GM21367 (cell line): ENCODE results near the gene CDH13.

Experiments
- ATAC-seq: cut with Tn5 transposase; IDR thresholded peaks from one replicate; pipeline ENCODE4 v1.9.1; 2021; ENCODE audit not compliant: unreplicated experiment

CDH13 gene

DNA sequence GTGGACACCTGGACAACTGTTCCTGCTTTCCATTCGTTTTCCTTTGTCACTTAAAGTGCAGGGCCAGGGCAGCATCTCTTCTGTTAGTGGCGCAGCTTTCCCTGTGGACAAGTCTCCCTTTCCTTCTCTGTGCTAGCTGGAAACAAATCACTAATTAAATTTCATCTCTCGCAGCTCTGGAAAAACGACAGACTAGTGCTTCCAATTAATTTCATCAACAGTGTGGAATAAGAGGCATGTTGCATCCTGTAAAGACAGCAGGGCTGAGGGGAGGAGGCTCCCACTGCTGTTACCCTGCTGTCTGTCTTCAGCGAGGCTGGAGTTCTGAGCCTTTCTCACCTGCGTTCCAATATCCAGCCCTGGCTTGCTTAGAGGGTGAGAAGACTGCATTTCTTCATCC, 828.9 kb downstream of the CDH13 start:
- ATAC-seq, result no peak

DNA sequence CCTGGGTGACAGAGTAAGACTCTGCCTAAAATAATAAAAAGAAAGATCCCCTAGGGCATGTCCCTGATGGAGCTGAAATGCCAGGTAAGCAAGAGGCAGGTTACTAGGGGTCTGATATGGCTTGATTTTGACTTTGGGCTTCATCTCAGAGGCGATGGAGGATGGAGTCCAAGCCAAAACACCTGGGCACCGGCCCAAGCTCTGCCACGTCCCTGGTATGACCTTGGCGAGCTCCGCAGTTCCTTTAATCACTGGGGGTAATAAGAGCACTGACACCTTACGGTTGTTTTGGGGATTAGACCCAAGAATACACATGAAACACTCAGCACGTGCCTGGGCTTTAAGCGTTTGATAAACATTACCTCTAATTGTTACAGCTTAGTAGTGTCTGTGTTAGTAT, 830.2 kb downstream of the CDH13 start:
- ATAC-seq, result no peak

DNA sequence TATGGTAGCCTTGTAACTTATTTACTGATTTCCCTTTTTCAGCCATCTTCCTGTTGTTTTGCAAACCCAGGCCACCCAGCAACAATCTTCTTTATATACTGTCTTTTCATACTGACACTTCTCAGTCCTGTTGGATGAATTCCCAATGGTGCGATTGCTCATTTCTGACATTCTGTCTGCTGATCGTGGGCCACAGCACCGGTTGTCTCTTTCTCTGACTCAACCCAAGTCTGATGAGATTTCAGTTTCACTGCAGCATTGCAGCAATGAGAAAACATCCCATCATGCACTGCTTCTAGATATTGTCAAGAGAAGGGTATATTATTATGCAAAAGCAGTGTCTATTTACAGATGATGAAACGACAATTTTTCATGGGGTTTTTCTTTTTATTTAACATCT, 831.8 kb downstream of the CDH13 start:
- ATAC-seq, result peak; percentile 74

DNA sequence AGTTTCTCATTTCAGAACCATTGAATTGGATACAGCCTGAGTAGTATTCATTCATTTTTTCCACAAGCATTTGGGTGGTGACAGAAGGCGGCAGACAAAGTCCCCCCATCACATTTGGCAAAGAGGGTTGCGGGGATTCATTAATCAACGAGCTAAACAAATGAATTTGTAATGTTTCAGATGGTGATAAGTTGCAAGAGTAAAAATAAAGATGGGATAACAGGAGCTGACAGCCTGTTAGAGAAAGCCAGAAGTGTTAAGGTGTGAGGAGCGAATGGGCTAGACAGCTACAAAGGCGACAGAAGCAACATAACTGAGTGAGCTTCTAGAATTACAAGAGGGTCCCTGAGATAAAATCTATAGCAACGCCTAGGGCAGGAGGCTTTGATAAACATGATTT, 838.2 kb downstream of the CDH13 start:
- no peak for ATAC-seq

GRCh38 chr16:83470416-83470815, 843.6 kb downstream of the CDH13 start:
- no peak for ATAC-seq

DNA sequence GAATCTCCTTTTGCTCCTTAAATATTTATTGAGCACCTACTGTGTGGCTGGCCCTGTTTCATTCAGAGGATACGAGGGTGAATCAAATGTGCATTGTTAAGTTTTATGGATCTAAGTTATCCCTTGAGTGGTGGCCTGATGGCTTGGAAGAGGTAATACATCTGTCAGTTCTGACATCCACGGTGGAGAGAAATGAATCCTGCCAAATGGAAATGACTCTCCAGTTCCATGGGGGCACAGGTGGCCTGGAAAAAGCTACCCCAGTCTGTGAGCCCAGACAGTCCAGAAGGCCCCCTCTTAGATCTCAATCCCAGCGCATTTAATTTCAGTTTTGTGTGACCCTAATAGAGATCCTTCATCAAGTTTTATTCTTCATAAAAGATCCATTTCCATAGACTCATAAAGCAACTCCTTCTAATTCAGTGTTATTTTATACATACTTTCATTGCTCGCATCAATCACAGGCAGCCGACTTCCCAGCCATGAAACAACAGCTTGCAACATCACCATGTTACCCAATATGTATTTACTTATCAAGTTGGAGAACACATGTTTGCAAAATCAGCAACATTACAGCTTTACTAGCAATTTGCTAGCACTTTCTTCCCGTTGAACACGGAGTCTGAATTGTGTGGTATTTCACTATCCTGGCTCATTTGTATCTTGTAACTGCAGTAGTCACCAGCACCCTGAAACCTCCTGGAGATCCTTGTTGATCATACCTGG, 846.2 kb downstream of the CDH13 start:
- ATAC-seq, result no peak

- no peak for ATAC-seq
Measured at GRCh38 chr16:83473926-83474650, 847.3 kb downstream of the CDH13 start.

DNA sequence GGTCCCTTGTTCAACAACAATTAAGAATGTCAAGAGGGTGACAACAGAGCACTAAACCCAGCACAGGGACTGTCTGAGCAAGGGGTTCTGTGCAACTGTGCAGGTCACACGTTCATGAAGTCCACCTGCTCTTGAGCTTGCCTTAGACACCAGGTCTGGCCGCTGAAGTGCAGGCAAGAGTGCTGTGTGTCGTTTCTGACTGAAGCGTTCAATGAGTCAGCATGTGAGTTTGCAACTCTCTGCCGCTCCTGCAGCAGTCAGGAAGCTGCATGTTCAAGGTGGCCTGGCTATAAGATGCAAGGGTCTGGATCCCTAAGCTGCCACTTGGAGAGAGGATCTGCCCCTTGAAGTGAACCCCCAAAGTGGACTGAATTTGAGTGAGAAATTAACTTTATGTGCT, 848.3 kb downstream of the CDH13 start:
- ATAC-seq, result no peak

DNA sequence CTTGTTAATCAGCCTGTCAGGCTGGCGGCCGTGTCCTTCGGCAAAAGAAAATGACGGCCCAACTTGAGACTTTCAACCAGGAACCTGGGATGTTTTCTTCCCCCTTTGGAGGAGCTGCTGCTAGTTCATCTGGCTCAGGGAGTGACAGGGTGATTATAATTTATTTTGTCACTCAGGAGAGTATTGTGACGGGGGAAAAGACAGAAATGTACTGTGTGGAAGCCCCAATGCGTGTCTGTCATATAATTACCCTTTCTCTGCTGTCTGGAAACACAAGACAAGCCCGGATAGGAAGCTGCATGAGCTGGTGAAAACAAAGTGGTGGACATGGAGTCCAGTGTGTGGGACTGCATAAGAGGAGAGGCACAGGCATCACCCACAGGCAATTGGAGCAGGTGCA, 854.8 kb downstream of the CDH13 start:
- ATAC-seq, result no peak

GRCh38 chr16:83482545-83483162, 855.9 kb downstream of the CDH13 start:
- ATAC-seq, result no peak

GRCh38 chr16:83490073-83490472, 863.3 kb downstream of the CDH13 start:
- ATAC-seq, result no peak

- ATAC-seq, result no peak
Measured at GRCh38 chr16:83494459-83494858, 867.7 kb downstream of the CDH13 start.

DNA sequence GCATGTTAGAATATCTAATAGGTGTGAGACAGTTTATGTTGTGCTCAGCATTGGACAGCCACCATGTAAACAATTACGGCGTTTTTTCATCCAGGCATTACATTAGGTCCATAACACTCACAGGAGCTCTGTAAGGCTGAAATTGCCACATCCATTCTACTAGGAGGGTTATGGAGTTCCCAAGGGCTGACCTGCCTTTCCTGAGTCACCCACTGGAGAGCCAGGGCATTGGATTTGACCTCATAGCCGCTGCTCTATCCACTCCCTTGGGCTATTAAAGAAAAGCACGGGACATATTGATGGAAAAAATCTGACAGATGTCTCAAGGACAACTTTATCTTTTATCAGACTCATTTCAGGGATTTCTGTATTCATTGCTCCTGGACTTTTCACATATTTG, 874.7 kb downstream of the CDH13 start:
- ATAC-seq, result no peak

DNA sequence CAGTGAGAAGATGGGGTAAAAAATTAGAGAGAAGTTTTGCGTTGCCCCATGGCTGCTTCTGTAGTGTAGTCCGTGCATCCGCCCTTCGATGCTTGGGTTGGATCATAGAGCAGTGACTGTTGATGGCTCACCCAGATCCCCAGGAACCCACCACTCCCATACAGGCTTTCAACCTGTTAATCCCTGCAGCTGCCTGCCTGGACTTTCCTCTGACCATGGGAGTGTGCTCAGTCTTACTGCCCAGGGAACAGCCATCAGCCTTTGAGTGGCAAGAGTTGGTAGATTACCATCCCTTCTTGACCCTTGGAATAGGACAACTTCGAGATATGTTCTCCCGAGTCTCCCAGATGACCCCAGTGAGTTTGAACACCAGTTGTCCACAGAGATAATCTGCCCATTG, 881.5 kb downstream of the CDH13 start:
- ATAC-seq, result no peak

GRCh38 chr16:83509316-83509715, 882.5 kb downstream of the CDH13 start:
- no peak for ATAC-seq

- no peak for ATAC-seq
Measured at GRCh38 chr16:83510906-83511305, 884.1 kb downstream of the CDH13 start.

DNA sequence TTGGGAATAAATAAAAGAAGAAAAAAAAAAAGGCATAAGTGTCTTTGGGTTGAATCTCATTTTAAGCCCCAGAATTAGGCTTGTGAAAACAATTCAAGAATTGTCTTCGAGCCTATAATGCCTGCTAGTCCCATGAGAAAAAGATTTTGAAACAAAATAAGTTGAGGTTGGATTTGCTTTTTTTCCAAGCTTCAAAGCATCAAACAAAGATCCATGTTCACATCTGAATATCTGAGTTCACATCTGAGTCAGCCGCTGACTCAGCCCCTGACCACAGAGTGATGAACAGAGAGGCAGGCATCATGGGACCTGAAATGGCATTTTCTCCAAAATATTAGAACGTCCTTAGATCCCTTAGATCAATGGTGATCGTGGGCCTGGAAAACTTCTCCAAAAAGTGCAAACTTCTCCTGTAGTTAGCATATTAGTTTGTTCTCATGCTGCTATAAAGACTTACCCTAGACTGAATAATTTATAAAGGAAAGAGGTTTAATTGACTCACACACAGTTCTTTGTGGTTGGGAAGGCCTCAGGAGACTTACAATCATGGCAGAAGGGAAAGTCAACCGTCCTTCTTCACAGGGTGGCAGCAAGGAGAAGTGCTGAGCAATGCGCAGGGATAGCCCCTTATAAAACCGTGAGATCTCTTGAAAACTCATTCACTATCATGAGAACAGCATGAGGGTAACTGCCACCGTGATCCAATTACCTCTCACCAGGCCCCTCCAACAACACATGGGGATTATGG, 886.4 kb downstream of the CDH13 start:
- ATAC-seq, result no peak

DNA sequence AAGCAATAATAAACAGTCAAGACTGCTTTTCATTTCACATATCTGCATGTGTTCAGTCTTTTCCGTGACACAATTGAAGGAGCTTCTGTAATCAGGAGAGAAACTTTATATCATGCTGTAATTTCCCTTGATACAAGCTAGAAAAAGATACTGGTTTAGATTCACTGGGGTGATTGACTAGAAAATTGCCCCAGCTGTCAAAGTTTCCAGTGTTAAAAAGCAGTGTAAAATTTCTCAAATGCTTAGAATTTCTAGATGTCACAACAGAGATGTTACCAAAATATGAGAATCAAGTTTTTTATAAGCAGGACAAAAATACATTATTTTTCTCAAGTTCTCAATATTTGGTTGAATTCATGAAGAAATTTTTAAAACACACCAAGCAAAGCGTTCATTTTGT, 888.6 kb downstream of the CDH13 start:
- no peak for ATAC-seq

GRCh38 chr16:83516931-83517330, 890.2 kb downstream of the CDH13 start:
- ATAC-seq, result no peak

DNA sequence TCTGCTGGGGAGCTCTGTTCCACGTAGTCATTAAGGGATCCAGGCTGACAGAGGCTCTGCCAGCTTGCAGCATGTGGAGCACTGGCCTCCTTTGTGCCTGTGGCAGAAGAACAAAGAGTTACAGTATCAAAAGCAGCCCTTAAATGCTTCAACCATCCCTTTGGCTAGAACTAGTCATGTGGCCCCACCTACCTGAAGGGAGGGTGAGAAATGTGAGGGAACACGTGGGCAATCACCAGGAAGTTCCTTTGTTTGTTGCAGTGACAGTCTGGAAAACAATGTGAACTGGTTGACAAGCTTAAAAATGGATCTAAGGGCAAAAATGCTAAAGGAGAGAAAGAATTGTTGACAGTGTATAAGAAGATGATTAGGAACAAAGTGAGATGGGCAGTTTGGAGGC, 890.6 kb downstream of the CDH13 start:
- no peak for ATAC-seq

- ATAC-seq, result no peak
Measured at GRCh38 chr16:83520596-83520995, 893.8 kb downstream of the CDH13 start.

- no peak for ATAC-seq
Measured at GRCh38 chr16:83530293-83530692, 903.5 kb downstream of the CDH13 start.
